ENCODE results near the gene RFPL3.

DNA sequence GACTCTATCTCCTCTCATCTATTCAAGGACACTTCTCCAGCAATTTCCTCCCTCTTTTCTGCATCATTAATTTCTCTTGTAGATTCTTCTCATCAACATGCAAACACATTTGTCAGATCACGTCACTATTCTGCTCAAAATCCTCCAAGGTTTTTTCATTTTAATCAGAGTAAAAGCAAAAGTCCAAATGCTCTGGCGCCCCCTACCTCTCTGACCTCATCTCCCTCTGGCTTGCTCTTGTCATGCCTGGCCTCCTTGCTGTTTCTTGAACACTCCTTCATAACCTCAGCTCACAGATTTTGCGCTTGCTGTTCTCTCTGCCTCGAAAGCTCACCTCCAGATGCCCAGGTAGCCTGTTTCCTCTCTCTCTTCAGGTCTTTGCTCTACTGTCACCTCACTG, 32.0 kb downstream of the RFPL3 start:
- no peak for TF ChIP-seq POLR2A (IDR thresholded peaks at IDR 0.05; ENCODE audit: low read depth, low read length)
- no peak for TF ChIP-seq POLR2AphosphoS5 (IDR thresholded peaks at IDR 0.05; ENCODE audit: low read depth, low read length)

Measured in GM12892 (cell line).